NCI-H345 treated with DMSO at 0.1 percent for 48 hours (cell line): ENCODE data around the gene THBS1.

ENCODE experiments used
- DNase-seq: peaks from one replicate; lab custom pipeline; 2025; ENCODE audit not compliant: unreplicated experiment; lab: John Stamatoyannopoulos, UW

Gene THBS1

GRCh38 chr15:39587731-39588530 lies 7.1 kb downstream of the THBS1 start:
- DNase-seq: no peak

GRCh38 chr15:39588531-39589192 lies 7.8 kb downstream of the THBS1 start:
- DNase-seq: no peak

- DNase-seq: no peak
Measured at GRCh38 chr15:39589193-39589814, 8.4 kb downstream of the THBS1 start.

GRCh38 chr15:39589815-39590644 lies 9.2 kb downstream of the THBS1 start:
- no peak for DNase-seq

GRCh38 chr15:39591141-39591895 lies 10.4 kb downstream of the THBS1 start:
- no peak for DNase-seq

- no peak for DNase-seq
Measured at GRCh38 chr15:39591896-39592315, 11.0 kb downstream of the THBS1 start.

GRCh38 chr15:39592500-39592899 lies 11.6 kb downstream of the THBS1 start:
- DNase-seq: no peak

- DNase-seq: no peak
Measured at GRCh38 chr15:39593071-39593655, 12.3 kb downstream of the THBS1 start.

GRCh38 chr15:39593656-39594445 lies 13.0 kb downstream of the THBS1 start:
- DNase-seq: no peak

- no peak for DNase-seq
Measured at GRCh38 chr15:39594446-39595337, 13.8 kb downstream of the THBS1 start.

GRCh38 chr15:39595338-39596221 lies 14.7 kb downstream of the THBS1 start:
- DNase-seq: no peak

- no peak for DNase-seq
Measured at GRCh38 chr15:39596358-39597051, 15.6 kb downstream of the THBS1 start.

- no peak for DNase-seq
Measured at GRCh38 chr15:39597336-39597735, 16.5 kb downstream of the THBS1 start.

GRCh38 chr15:39597751-39598185 lies 16.9 kb downstream of the THBS1 start:
- no peak for DNase-seq

GRCh38 chr15:39598186-39598850 lies 17.4 kb downstream of the THBS1 start:
- no peak for DNase-seq
